ENCODE measurements around the gene GTF2H1. TPM values are rescaled to one million over a fixed set of nuclear protein-coding genes. Genes with fewer than 3 reads are reported as not detected.

The GTF2H1 gene
- total RNA-seq, 1 donor from 2014 or later: 45.2 TPM

- no peak overlapping the region for H3K4me3 ChIP-seq
- H3K27ac Mint-ChIP-seq: no peak overlapping the region
- no peaks in the 10 kb centered on the region for H3K9me3 ChIP-seq (ENCODE audit: low read depth)
- H3K4me3 Mint-ChIP-seq: no peak overlapping the region
- peaks cover 2% of the 10 kb centered on the region for H3K27me3 Mint-ChIP-seq (ENCODE audit: insufficient read depth, low read depth)
- no peaks in the 10 kb centered on the region for H3K4me1 ChIP-seq
- H3K36me3 Mint-ChIP-seq: peaks cover 2% of the 10 kb centered on the region
- H4K20me1 ChIP-seq (ENCODE audit: low read depth): no peaks in the 10 kb centered on the region
- no peaks in the 10 kb centered on the region for H3K27me3 ChIP-seq
- H3K9me3 Mint-ChIP-seq: no peaks in the 10 kb centered on the region
- no peak for DNase-seq (ENCODE audit: low spot score)
- TF ChIP-seq CTCF (IDR thresholded peaks at IDR 0.05) (no peak), EZH2phosphoT487 (IDR thresholded peaks at IDR 0.05) (no peak), EZH2 (IDR thresholded peaks at IDR 0.05) (no peak)
- H3K79me2 ChIP-seq (ENCODE audit: low read depth): no peaks in the 10 kb centered on the region
- H3K9ac ChIP-seq: peak overlapping the region; percentile 32
- H3K4me2 ChIP-seq: no peak overlapping the region
- no peaks in the 10 kb centered on the region for H3K4me1 Mint-ChIP-seq
- no peaks in the 10 kb centered on the region for H3K36me3 ChIP-seq
- H2AFZ ChIP-seq (replicated peaks): no peak overlapping the region
- H3K27ac ChIP-seq: no peak overlapping the region
- H3F3A ChIP-seq (ENCODE audit: low read depth): no peaks in the 10 kb centered on the region
Measured at GRCh38 chr11:18369398-18369797, 47.0 kb downstream of the GTF2H1 start.

- Histone ChIP-seq H4K20me1 (ENCODE audit: low read depth) (no peaks in the 10 kb centered on the region), H3K79me2 (ENCODE audit: low read depth) (no peaks in the 10 kb centered on the region), H2AFZ (replicated peaks) (no peak overlapping the region), H3K4me1 (no peaks in the 10 kb centered on the region), H3K4me3 (no peak overlapping the region), H3K4me2 (no peak overlapping the region), H3K27ac (no peak overlapping the region), H3K27me3 (no peaks in the 10 kb centered on the region), H3K36me3 (no peaks in the 10 kb centered on the region), H3F3A (ENCODE audit: low read depth) (no peaks in the 10 kb centered on the region), H3K9me3 (ENCODE audit: low read depth) (no peaks in the 10 kb centered on the region), H3K9ac (no peak overlapping the region)
- Mint-ChIP-seq H3K9me3 (no peaks in the 10 kb centered on the region), H3K4me1 (no peaks in the 10 kb centered on the region), H3K27me3 (ENCODE audit: insufficient read depth, low read depth) (peaks cover 2% of the 10 kb centered on the region), H3K27ac (no peak overlapping the region), H3K4me3 (no peak overlapping the region), H3K36me3 (peaks cover 2% of the 10 kb centered on the region)
- no peak for DNase-seq (ENCODE audit: low spot score)
- TF ChIP-seq CTCF (IDR thresholded peaks at IDR 0.05) (no peak), EZH2 (IDR thresholded peaks at IDR 0.05) (no peak), EZH2phosphoT487 (IDR thresholded peaks at IDR 0.05) (no peak)
Measured at GRCh38 chr11:18371279-18371678, 48.9 kb downstream of the GTF2H1 start.

GRCh38 chr11:18372201-18372600 lies 49.8 kb downstream of the GTF2H1 start:
- Histone ChIP-seq H4K20me1 (ENCODE audit: low read depth) (no peaks in the 10 kb centered on the region), H3K4me3 (no peak overlapping the region), H3K4me1 (no peaks in the 10 kb centered on the region), H3K4me2 (no peak overlapping the region), H2AFZ (replicated peaks) (no peak overlapping the region), H3K79me2 (ENCODE audit: low read depth) (no peaks in the 10 kb centered on the region), H3F3A (ENCODE audit: low read depth) (no peaks in the 10 kb centered on the region), H3K9me3 (ENCODE audit: low read depth) (no peaks in the 10 kb centered on the region), H3K9ac (no peak overlapping the region), H3K27me3 (no peaks in the 10 kb centered on the region), H3K27ac (no peak overlapping the region), H3K36me3 (no peaks in the 10 kb centered on the region)
- TF ChIP-seq EZH2phosphoT487 (IDR thresholded peaks at IDR 0.05) (no peak), CTCF (IDR thresholded peaks at IDR 0.05) (no peak)
- Mint-ChIP-seq H3K4me1 (no peaks in the 10 kb centered on the region), H3K27ac (no peak overlapping the region), H3K27me3 (ENCODE audit: insufficient read depth, low read depth) (peaks cover 2% of the 10 kb centered on the region), H3K9me3 (no peaks in the 10 kb centered on the region), H3K4me3 (no peak overlapping the region), H3K36me3 (peaks cover 2% of the 10 kb centered on the region)
- DNase-seq (ENCODE audit: low spot score): no peak

All from neural progenitor cell (in vitro differentiated cells).